H1 (cell line): Measurements from ENCODE around the gene BAIAP2. TPM values are rescaled to one million over a fixed set of nuclear protein-coding genes. Genes with fewer than 3 reads are reported as not detected.

Experiments used
- CTCF ChIA-PET: fragments of 300-600 bp; sonication (Branson Sonifier 250); formaldehyde crosslinking; loops from one replicate; lab custom pipeline; 2021; ENCODE audit not compliant: partially characterized antibody; lab: Charles Lee
- POLR2A ChIA-PET: fragments of 300-600 bp; sonication (Branson Sonifier 250); formaldehyde crosslinking; loops from one replicate; lab custom pipeline; 2021; ENCODE audit warnings: inconsistent platforms; ENCODE audit not compliant: partially characterized antibody; lab: Charles Lee
- DNase-seq, 2 experiments: peaks; one replicate each; pipeline versions ENCODE4 v3.0.0 to v3.0.0-alpha.2; 2010 to 2022; ENCODE audit warnings: low spot score in 2 of 2, low read depth in 1 of 2, mixed read lengths in 1 of 2
- FAIRE-seq: peaks from 2 replicates; lab custom pipeline; 2011; peaks lifted over from hg19 to GRCh38; lab: Jason Lieb, UNC
- H2AFZ ChIP-seq: 2 replicates; pipeline ENCODE4 v1.8.1; 2012; ENCODE audit warnings: low read length, inconsistent platforms
- H2AK5ac ChIP-seq: 2 replicates; pipeline ENCODE4 v1.6.1; 2013; ENCODE audit warnings: low read depth, low read length
- H2BK120ac ChIP-seq: replicated peaks from 2 replicates; pipeline ENCODE3; 2013; ENCODE audit warnings: low read depth, low read length, inconsistent platforms
- H2BK12ac ChIP-seq: 2 replicates; pipeline ENCODE4 v1.6.1; 2013; ENCODE audit warnings: low read depth, low read length
- H2BK15ac ChIP-seq: 2 replicates; pipeline ENCODE4 v1.6.1; 2013; ENCODE audit warnings: low read length
- H2BK20ac ChIP-seq: 2 replicates; pipeline ENCODE4 v1.6.1; 2013; ENCODE audit warnings: low read length
- H2BK5ac ChIP-seq: 2 replicates; pipeline ENCODE4 v1.6.1; 2013; ENCODE audit warnings: low read depth, low read length
- H3K14ac ChIP-seq: 2 replicates; pipeline ENCODE4 v1.6.1; 2013; ENCODE audit warnings: inconsistent platforms; ENCODE audit not compliant: insufficient read length
- H3K18ac ChIP-seq: 2 replicates; pipeline ENCODE4 v1.6.1; 2013; ENCODE audit warnings: low read length; ENCODE audit errors: extremely low read depth
- H3K23ac ChIP-seq: 2 replicates; pipeline ENCODE4 v1.6.1; 2013; ENCODE audit warnings: inconsistent platforms; ENCODE audit not compliant: insufficient read length
- H3K23me2 ChIP-seq: 2 replicates; pipeline ENCODE4 v1.6.1; 2013; ENCODE audit warnings: low read depth, low read length
- H3K27ac ChIP-seq: 2 replicates; pipeline ENCODE4 v1.6.1; 2011; ENCODE audit warnings: low read depth, low read length, inconsistent platforms
- H3K27me3 ChIP-seq, 4 experiments: replicated peaks in 1 of 4; 1 replicate in 1 of 4; 2 replicates in 3 of 4; pipeline versions ENCODE4 v1.6.1 to v1.8.1; 2011 to 2013; ENCODE audit warnings: low read length in 3 of 4, mild to moderate bottlenecking in 3 of 4, inconsistent platforms in 2 of 4, mixed read lengths in 2 of 4, moderate library complexity in 1 of 4; ENCODE audit not compliant: control insufficient read depth in 3 of 4, insufficient read depth in 3 of 4; ENCODE audit errors: extremely low read depth in 1 of 4
- H3K36me3 ChIP-seq, 4 experiments: 2 replicates each; pipeline versions ENCODE4 v1.6.1 to v1.8.1; 2011 to 2013; ENCODE audit warnings: mild to moderate bottlenecking in 4 of 4, low read length in 3 of 4, moderate library complexity in 2 of 4, control low read depth in 1 of 4, inconsistent platforms in 1 of 4; ENCODE audit not compliant: insufficient read depth in 4 of 4, control insufficient read depth in 2 of 4
- H3K4ac ChIP-seq: replicated peaks from 2 replicates; pipeline ENCODE3; 2013; ENCODE audit warnings: low read length, low read depth, mixed read lengths, inconsistent platforms; ENCODE audit not compliant: insufficient read length
- H3K4me1 ChIP-seq, 4 experiments: replicated peaks in 1 of 4; 1 replicate in 1 of 4; 2 replicates in 3 of 4; pipeline versions ENCODE4 v1.6.1 to v1.8.1; 2011 to 2013; ENCODE audit warnings: low read length in 3 of 4, inconsistent platforms in 2 of 4, mixed read lengths in 1 of 4; ENCODE audit not compliant: insufficient read depth in 4 of 4, control insufficient read depth in 3 of 4
- H3K4me2 ChIP-seq, 2 experiments: 2 replicates each; pipeline versions ENCODE4 v1.6.1 to v1.8.1; 2011 to 2013; ENCODE audit warnings: low read depth in 2 of 2, low read length in 2 of 2, control low read depth in 1 of 2, inconsistent platforms in 1 of 2, mild to moderate bottlenecking in 1 of 2; ENCODE audit not compliant: insufficient read depth in 1 of 2
- H3K4me3 ChIP-seq, 4 experiments: fragments of 200-600, 300-600 bp in 1 of 4; sonication (generic), shearing (Covaris generic), sonication (Bioruptor Twin) in 1 of 4; 2 replicates each; pipeline versions ENCODE4 v1.5.1 to v1.8.1; 2011 to 2016; ENCODE audit warnings: low read length in 4 of 4, low read depth in 3 of 4, control low read depth in 2 of 4, inconsistent platforms in 2 of 4, mild to moderate bottlenecking in 2 of 4, mixed read lengths in 1 of 4, moderate library complexity in 1 of 4; ENCODE audit not compliant: insufficient read depth in 2 of 4; ENCODE audit errors: extremely low read depth in 1 of 4
- H3K56ac ChIP-seq: replicated peaks from 2 replicates; pipeline ENCODE3; 2013; ENCODE audit warnings: low read depth, mild to moderate bottlenecking, mixed read lengths, low read length, inconsistent platforms; ENCODE audit not compliant: insufficient read length
- H3K79me1 ChIP-seq: 2 replicates; pipeline ENCODE4 v1.6.1; 2013; ENCODE audit warnings: low read depth, low read length, control low read depth
- H3K79me2 ChIP-seq, 2 experiments: 2 replicates each; pipeline versions ENCODE4 v1.6.1 to v1.8.1; 2012 to 2013; ENCODE audit warnings: low read length in 2 of 2, mild to moderate bottlenecking in 2 of 2, inconsistent platforms in 1 of 2; ENCODE audit not compliant: insufficient read depth in 2 of 2, control insufficient read depth in 1 of 2
- H3K9ac ChIP-seq, 4 experiments: replicated peaks in 1 of 4; 1 replicate in 1 of 4; 2 replicates in 3 of 4; pipeline versions ENCODE4 v1.6.1 to v1.8.1; 2011 to 2013; ENCODE audit warnings: low read depth in 3 of 4, low read length in 3 of 4, control low read depth in 2 of 4, mild to moderate bottlenecking in 2 of 4, moderate library complexity in 2 of 4, inconsistent platforms in 1 of 4; ENCODE audit errors: extremely low read depth in 1 of 4
- H3K9me3 ChIP-seq, 2 experiments: 2 replicates each; pipeline versions ENCODE4 v1.6.1 to v1.8.1; 2012 to 2013; ENCODE audit warnings: mild to moderate bottlenecking in 2 of 2, moderate library complexity in 2 of 2, control low read depth in 1 of 2, inconsistent platforms in 1 of 2, low read depth in 1 of 2, low read length in 1 of 2, mixed read lengths in 1 of 2; ENCODE audit not compliant: insufficient read depth in 2 of 2
- H4K20me1 ChIP-seq, 2 experiments: replicated peaks in 1 of 2; 2 replicates each; pipeline versions ENCODE3 to v1.8.1; 2011 to 2013; ENCODE audit warnings: inconsistent platforms in 2 of 2, low read length in 2 of 2, mild to moderate bottlenecking in 1 of 2; ENCODE audit not compliant: insufficient read depth in 2 of 2, control insufficient read depth in 1 of 2
- H4K5ac ChIP-seq: 2 replicates; pipeline ENCODE4 v1.6.1; 2013; ENCODE audit warnings: low read length, low read depth, mixed read lengths, inconsistent platforms; ENCODE audit not compliant: insufficient read length
- H4K8ac ChIP-seq: 2 replicates; pipeline ENCODE4 v1.8.0; 2013; ENCODE audit warnings: mild to moderate bottlenecking, moderate library complexity, low read length, inconsistent platforms; ENCODE audit not compliant: insufficient read depth; ENCODE audit errors: extremely low read depth
- H4K91ac ChIP-seq: replicated peaks from 2 replicates; pipeline ENCODE3; 2013; ENCODE audit warnings: low read length, mixed read lengths, inconsistent platforms; ENCODE audit not compliant: insufficient read length
- E2F6 ChIP-seq: IDR thresholded peaks from 2 replicates; pipeline ENCODE4 v1.6.1; 2012; ENCODE audit warnings: inconsistent platforms
- EGR1 ChIP-seq: IDR thresholded peaks from 2 replicates; pipeline ENCODE4 v1.6.1; 2011; ENCODE audit warnings: low read depth, low read length, borderline replicate concordance
- KDM5A ChIP-seq: fragments of 200-600 bp; IDR thresholded peaks from 2 replicates; pipeline ENCODE4 v1.7.1; 2012; ENCODE audit warnings: mild to moderate bottlenecking, low read length, inconsistent platforms, mixed read lengths
- SP1 ChIP-seq: IDR thresholded peaks from 2 replicates; pipeline ENCODE4 v1.6.1; 2011; ENCODE audit warnings: low read depth, low read length
- SRF ChIP-seq: IDR thresholded peaks from 2 replicates; pipeline ENCODE4 v1.6.1; 2011; ENCODE audit warnings: mild to moderate bottlenecking, low read depth, low read length, moderate library complexity
- WGBS, 2 experiments: shearing (Covaris generic) in 1 of 2; methylation state at CpG; one replicate each; pipeline versions ENCODE4 v1.1.6 to v1.1.7; 2013 to 2015; ENCODE audit warnings: low lambda C conversion rate in 2 of 2, mixed read lengths in 2 of 2, inconsistent platforms in 1 of 2, low coverage in 1 of 2, missing lambda C conversion rate in 1 of 2; ENCODE audit not compliant: insufficient replicate concordance in 2 of 2, insufficient coverage in 1 of 2, insufficient read length in 1 of 2; ENCODE audit errors: extremely low coverage in 1 of 2, missing lambda C conversion rate in 1 of 2; 5-methylcytosine and 5-hydroxymethylcytosine counted together
- polyA plus RNA-seq, 7 experiments: library from polyadenylated mRNA; depleted of rRNA in 3 of 7; stranded (reverse) in 5 of 7; unstranded in 2 of 7; fragments of >200 nt in 5 of 7; fragments of 200-250 nt in 2 of 7; gene quantifications; 1 replicate in 5 of 7; 2 replicates in 1 of 7; 4 replicates in 1 of 7; pipeline versions ENCODE4 v1.2.1 to v1.2.3, GENCODE V29; 2011 to 2013; ENCODE audit warnings: missing spikeins in 2 of 7, mixed read lengths in 2 of 7
- total RNA-seq: library from RNA; stranded (reverse); fragmentation: NEBNext Ultra II Directional; extraction: Animal tissue kit (Norgen Biotek cat#: 25700); gene quantifications from 2 replicates; pipeline ENCODE4 v1.2.1, GENCODE V29; 2021

BAIAP2 gene
- total and polyA plus RNA-seq, 2 of the 8 experiments (the other 6 are each of a cell fraction or from before 2014, with no cell fraction given), result 10.0 to 22.8 TPM

GRCh38 chr17:81148571-81148970 lies 113.6 kb downstream of the BAIAP2 start:
- 87% methylated on average over 15 of the region's 15 CpGs; no CpG with 5 or more reads in 1 of the 2 experiments for WGBS, 2 experiments
- POLR2A ChIA-PET, result interaction anchor here (1.3 kb wide), 1 partner anchor 8 kb away, joined by 3 read pairs; no protein-coding TSS in a partner anchor
- TF ChIP-seq E2F6 (no peak), SP1 (no peak), KDM5A (no peak), SRF (no peak), EGR1 (no peak)

More at GRCh38 chr17:81148571-81148970, 113.6 kb downstream of the BAIAP2 start:
- no peak overlapping the region for H2AFZ ChIP-seq
- no peak overlapping the region for H3K4me2 ChIP-seq
- no peaks in the 10 kb centered on the region for H3K36me3 ChIP-seq
- no peak overlapping the region for H3K56ac ChIP-seq
- H4K91ac ChIP-seq, result no peak overlapping the region
- H2BK5ac ChIP-seq, result 0 out of 2 replicates have a peak overlapping the region, but pooled peaks have one; percentile 7
- H3K18ac ChIP-seq, result no peak overlapping the region
- no peaks in the 10 kb centered on the region; a peak in 1 of 7 replicates for H3K4me1 ChIP-seq
- H3K23me2 ChIP-seq, result no peaks in the 10 kb centered on the region
- CTCF ChIA-PET, result interaction anchor here (1.1 to 1.7 kb wide), 3 partner anchors 18 to 52 kb away, joined by 3 to 4 read pairs (median 3); no protein-coding TSS in a partner anchor
- H3K79me1 ChIP-seq, result no peaks in the 10 kb centered on the region
- H2BK12ac ChIP-seq, result no peak overlapping the region
- H3K4ac ChIP-seq, result no peak overlapping the region
- H3K79me2 ChIP-seq, result no peaks in the 10 kb centered on the region
- H2BK120ac ChIP-seq, result no peak overlapping the region
- no peak overlapping the region for H2AK5ac ChIP-seq
- DNase-seq (no peak), FAIRE-seq (no peak)
- no peak overlapping the region for H3K14ac ChIP-seq
- H4K8ac ChIP-seq, result no peak overlapping the region; the same call in 1 of the 2 replicates
- H3K9me3 ChIP-seq, result no peaks in the 10 kb centered on the region
- peak overlapping the region; percentile 81; the same call in 1 of the 2 replicates for H2BK15ac ChIP-seq
- no peak overlapping the region for H4K5ac ChIP-seq
- no peak overlapping the region for H3K9ac ChIP-seq
- H3K4me3 ChIP-seq, result no peak overlapping the region
- H4K20me1 ChIP-seq, result no peaks in the 10 kb centered on the region
- no peak overlapping the region for H3K23ac ChIP-seq
- no peak overlapping the region for H2BK20ac ChIP-seq
- no peak overlapping the region for H3K27ac ChIP-seq
- no peaks in the 10 kb centered on the region for H3K27me3 ChIP-seq
